GM12891 (cell line): ENCODE measurements around the gene NCMAP.
"Not testable (repeated sequence)": the region's sequence is repeated elsewhere in the genome, so short reads cannot be mapped to it uniquely, and the experiment has no call there.

Source experiments
- DNase-seq: peaks from one replicate; pipeline ENCODE4 v3.0.0; 2011; ENCODE audit warnings: low spot score; ENCODE audit not compliant: insufficient read length
- FAIRE-seq: peaks from 2 replicates; lab custom pipeline; 2011; peaks lifted over from hg19 to GRCh38; lab: Jason Lieb, UNC
- PAX5 ChIP-seq: IDR thresholded peaks from 2 replicates; pipeline ENCODE4 v1.6.1; 2011; ENCODE audit warnings: low read length, moderate library complexity, mild to moderate bottlenecking; ENCODE audit not compliant: insufficient read depth, severe bottlenecking
- POLR2A ChIP-seq: IDR thresholded peaks from 2 replicates; pipeline ENCODE4 v1.6.1; 2011; ENCODE audit warnings: low read depth, low read length, control low read depth
- POLR2AphosphoS5 ChIP-seq: IDR thresholded peaks from 2 replicates; pipeline ENCODE4 v1.6.1; 2011; ENCODE audit warnings: low read depth, low read length, control low read depth
- POU2F2 ChIP-seq: IDR thresholded peaks from 2 replicates; pipeline ENCODE4 v1.6.1; 2011; ENCODE audit warnings: low read depth, mild to moderate bottlenecking, control low read depth, low read length, moderate library complexity
- SPI1 ChIP-seq: IDR thresholded peaks from 2 replicates; pipeline ENCODE4 v1.6.1; 2011; ENCODE audit warnings: low read depth, low read length, control low read depth
- TAF1 ChIP-seq: IDR thresholded peaks from 2 replicates; pipeline ENCODE4 v1.6.1; 2011; ENCODE audit warnings: low read depth, low read length, control low read depth

NCMAP gene

DNA sequence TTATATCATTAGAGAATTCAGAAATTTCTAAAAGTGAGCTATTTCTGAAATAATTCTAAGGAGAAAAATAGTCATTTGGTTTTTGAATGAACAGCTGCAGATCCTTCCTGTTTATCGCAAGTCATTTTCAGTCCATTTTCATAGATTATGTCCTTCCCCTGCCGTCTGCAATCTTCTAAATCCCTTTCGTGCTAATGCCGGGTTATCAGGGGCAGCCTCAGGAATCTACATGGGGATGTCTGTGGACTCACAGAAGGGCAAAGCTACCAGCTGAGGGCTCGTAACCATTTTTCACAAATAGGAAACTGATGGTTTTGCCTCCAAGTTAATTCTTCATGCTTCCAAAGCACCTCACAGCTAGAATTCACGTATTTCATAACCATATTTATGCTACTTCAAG is 30.3 kb upstream of the NCMAP start:
- no peak for TF ChIP-seq PAX5
- no peak for TF ChIP-seq POLR2A
- no peak for TF ChIP-seq SPI1
- no peak for TF ChIP-seq POLR2AphosphoS5
- TF ChIP-seq TAF1, result no peak
- no peak for TF ChIP-seq POU2F2
- no peak for DNase-seq
- no peak for FAIRE-seq

DNA sequence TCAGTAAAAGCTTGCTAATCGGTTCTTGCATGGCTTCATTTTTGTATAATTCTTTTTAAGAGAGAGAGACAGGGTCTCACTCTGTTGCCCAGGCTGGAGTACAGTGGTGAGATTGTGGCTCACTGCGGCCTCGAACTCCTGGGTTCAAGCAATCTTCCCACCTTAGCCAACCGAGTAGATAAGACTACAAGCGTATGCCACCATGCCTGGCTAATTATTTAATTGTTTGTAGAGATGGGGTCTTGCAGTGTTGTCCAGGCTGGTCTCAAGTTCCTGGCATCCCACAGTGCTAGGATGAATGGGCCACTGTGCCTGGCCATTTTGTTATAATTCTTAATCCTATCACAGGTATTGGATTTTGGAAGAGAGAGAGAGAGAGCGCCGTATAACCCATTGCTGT is 29.8 kb upstream of the NCMAP start:
- DNase-seq (no peak), FAIRE-seq (no peak)
- no peak for TF ChIP-seq POU2F2
- no peak for TF ChIP-seq POLR2AphosphoS5
- no peak for TF ChIP-seq TAF1
- no peak for TF ChIP-seq PAX5
- TF ChIP-seq SPI1, result no peak
- no peak for TF ChIP-seq POLR2A

DNA sequence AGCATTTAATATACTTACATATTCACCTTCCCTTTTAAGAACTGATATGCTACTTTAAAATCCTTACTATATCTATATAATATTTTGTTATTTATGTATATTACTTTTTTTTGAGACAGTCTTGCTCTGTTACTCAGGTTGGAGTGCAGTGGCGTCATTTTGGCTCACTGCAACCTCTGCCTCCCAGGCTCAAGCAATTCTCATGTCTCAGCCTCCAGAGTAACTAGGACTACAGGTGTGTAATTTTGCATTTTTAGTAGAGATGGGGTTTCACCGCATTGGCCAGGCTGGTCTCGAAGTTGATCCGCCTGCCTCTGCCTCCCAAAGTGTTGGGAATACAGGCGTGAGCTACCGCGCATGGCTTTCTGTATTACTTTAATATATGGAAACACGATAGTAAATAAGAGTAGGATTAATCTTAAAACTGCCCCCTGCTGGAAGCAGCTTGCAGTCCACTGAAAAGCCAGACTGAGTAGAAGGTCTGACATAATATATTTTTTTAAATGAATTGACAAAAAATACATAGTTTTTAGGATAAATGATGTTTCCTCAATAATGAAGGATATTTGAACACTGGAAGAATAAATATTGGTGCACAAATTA is 28.8 kb upstream of the NCMAP start:
- no peak for DNase-seq
- TF ChIP-seq POU2F2 (no peak), SPI1 (no peak), TAF1 (no peak), POLR2A (no peak), PAX5 (no peak), POLR2AphosphoS5 (no peak)
- FAIRE-seq, result no peak

DNA sequence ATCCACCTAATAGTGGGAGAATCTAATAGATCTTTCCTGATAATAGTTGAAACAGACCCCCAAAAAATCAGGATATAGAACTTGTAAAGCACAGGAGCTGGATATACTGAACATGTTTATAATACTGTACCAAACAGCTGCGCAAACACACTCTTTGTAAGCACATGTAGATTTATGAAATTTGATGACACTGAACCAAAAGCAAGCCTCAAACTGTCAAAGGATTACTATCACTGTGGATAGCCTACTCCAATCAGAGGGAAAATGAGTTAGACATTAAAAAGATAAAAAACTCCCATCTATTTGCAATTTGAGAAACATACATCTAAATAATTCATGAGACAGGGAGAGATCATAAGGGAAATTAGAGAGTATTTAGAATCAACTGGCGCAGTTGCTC is 27.1 kb upstream of the NCMAP start:
- TF ChIP-seq POLR2A, result no peak
- TF ChIP-seq PAX5, result no peak
- TF ChIP-seq POLR2AphosphoS5, result no peak
- no peak for TF ChIP-seq POU2F2
- no peak for TF ChIP-seq SPI1
- TF ChIP-seq TAF1, result no peak
- no peak for DNase-seq
- no peak for FAIRE-seq

DNA sequence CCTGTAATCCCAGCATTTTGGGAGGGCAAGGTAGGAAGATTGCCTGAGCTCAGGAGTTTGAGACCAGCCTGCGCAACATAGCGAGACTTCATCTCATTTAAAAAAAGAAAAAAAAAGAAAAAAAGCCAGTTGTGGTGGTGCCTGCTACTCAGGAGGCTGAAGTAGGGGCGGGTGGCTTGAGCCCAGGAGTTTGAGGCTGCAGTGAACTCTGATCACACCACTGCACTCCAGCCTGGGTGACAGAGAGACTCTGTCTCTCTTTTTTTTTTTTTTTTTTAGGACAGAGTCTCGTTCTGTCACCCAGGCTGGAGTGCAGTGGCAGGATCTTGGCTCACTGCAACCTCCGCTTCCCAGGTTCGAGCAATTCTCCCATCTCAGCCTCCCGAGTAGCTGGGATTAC is 26.6 kb upstream of the NCMAP start:
- not testable (repeated sequence) for DNase-seq, FAIRE-seq

DNA sequence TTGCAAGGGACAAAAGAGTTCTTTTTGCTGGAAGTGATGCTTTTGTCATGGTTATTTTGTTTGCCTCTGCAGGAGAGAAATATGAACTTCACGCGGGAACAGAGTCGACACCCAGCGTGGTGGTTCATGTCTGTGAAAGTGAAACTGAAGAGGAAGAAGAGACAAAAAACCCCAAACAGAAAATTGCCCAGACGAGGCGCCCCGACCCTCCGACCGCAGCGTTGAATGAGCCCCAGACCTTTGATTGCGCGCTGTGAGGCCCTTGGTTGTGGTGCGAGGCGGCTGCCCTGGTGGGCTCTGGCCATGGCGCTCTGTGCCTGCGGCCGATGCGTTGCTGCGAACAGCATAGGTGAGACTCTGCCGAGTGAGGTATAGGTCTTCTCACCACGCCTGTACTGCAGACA is 20.9 kb upstream of the NCMAP start:
- DNase-seq (no peak), FAIRE-seq (peak; percentile 80)
- TF ChIP-seq POLR2A (no peak), POU2F2 (0 out of 2 replicates have a peak, but pooled peaks have one; percentile 17), PAX5 (no peak)

DNA sequence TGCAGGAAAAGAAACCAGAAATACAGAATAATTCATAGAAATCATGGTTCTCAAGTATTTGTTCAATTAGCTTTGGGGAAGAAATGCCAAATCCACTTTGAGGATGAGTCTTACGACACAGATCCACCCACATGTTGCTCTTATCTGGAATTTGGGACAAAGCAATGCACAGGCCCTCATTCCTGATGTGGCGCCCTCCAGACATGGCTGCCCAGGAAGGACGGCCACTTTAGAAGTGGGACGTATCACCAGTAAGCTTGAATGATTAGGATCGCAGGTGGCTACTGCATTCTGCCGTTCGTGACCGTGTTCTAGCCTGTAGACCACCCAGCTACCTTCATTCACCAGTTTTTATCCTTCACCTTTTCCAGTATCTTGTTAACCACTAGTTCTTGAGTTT is 20.1 kb upstream of the NCMAP start:
- no peak for FAIRE-seq
- no peak for DNase-seq
- no peak for TF ChIP-seq PAX5
- no peak for TF ChIP-seq POU2F2
- no peak for TF ChIP-seq POLR2A
- no peak for TF ChIP-seq POLR2AphosphoS5
- TF ChIP-seq TAF1, result no peak
- no peak for TF ChIP-seq SPI1

DNA sequence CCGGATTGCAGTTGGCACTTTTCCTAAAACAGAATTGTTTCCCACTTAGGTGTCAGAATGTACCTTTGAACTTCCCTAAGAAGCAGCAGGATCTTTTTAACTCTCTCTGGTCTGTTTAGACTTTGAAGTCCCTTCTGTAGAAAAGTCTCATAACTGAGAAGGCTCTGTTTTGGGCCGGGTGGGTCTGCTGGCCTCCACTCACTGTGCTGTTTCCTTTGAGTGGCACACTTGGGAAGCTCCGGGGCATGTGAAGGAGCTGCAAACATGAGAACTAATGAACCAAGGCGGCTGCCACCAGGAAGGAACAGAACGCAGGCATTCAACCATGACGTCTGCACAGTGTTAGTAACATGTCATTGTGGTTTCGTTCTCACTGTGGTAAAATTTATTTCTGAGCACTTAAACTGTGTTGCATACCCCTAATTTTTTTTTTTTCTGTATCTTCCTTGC is 19.5 kb upstream of the NCMAP start:
- no peak for DNase-seq
- peak; percentile 97 for FAIRE-seq

DNA sequence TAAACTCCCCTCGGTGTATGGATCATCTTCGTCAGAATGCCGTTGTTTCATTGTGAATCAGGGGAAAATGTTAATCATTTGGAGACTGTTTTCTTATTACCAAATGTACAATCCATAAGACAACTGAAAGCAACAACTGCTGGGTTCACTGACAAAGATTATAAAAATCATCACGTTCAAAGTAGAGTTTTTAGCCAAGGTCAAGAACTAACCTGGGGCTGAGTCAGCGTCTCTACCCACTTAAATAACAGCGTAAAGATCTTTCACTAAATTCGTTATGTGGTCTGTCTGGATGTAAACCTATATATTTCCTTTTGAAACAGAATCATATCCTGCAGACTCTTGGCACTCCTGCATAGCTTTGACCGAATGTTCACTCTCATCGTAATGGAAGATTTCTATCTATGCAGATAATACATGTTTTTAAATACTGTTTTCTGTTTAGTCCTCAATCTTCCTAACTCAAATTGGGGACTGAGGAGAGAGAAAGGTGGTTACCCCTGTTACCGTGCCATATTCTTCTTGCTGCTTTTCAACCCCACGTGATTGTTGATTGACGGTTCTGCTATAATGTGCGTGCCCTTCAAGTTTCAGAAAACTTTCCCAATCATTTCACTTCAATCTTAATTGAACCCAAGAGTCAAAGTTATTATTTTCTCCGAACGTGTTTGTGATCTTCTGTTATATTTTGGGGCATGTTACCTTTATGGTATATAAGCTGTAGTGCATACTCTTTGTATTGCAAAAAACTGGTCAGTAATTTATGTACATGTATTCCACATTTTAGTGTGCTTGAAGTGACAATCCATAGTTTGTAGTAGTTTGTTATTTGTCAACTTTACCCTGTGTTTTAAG is 15.6 kb upstream of the NCMAP start:
- TF ChIP-seq POU2F2 (no peak), SPI1 (no peak), POLR2AphosphoS5 (no peak), PAX5 (no peak), POLR2A (no peak), TAF1 (no peak)
- FAIRE-seq (peak; percentile 9), DNase-seq (no peak)

More for the DNA sequence above, 19.5 kb upstream of the NCMAP start:
- TF ChIP-seq POLR2AphosphoS5, result no peak
- TF ChIP-seq SPI1, result peak; percentile 44; the same call in 1 of the 2 replicates
- TF ChIP-seq PAX5, result peak; percentile 98

DNA sequence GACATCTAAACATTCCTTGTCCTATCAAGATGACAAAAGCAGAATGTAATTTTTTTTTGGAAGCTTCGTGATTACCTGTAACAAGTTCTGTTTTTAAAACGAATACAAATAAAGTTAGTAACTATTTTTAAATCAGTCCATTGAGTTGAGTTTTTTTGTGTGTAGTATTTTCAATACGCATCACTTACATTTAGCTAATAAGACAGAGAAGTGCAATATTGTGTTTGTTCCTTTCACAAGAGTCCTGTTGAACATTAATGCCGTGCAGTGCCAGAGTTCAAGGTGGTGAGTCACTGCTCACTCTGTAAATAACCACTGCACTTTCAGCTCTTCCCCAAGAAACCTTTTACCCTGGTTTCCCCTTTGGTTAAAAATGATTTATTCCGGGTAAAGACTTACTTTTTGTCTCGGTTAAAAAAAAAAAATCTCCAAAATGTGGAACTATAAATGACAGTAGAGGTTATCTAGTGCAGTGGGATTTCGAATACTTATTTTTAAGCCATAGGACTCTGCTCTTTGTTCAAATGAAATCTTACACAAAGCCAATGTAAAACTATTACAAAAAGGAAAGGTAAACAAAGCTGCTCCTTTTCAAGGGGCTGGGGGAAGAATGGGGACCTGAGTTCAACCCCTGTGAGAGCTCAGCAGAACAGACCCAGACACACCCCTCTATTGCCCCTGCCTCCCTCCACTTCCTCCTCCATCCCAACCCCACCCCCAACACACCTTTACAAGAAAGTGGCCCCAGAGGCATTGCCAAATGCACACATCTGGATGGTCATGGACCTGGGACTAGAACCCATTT is 14.8 kb upstream of the NCMAP start:
- TF ChIP-seq PAX5, result no peak
- no peak for TF ChIP-seq POLR2A
- TF ChIP-seq TAF1, result no peak
- TF ChIP-seq SPI1, result no peak
- no peak for TF ChIP-seq POLR2AphosphoS5
- no peak for TF ChIP-seq POU2F2
- no peak for FAIRE-seq
- DNase-seq, result no peak
